ENCODE results near the gene YEATS4. TPM values are rescaled to one million over a fixed set of nuclear protein-coding genes. Genes with fewer than 3 reads are reported as not detected.

YEATS4 gene
- polyA plus RNA-seq, 4 donors, result 12.5 to 23.6 (median 19.3) TPM

- Histone ChIP-seq H3K27me3 (ENCODE audit: control insufficient read depth in 3 of 3, insufficient read depth in 3 of 3, low read length in 3 of 3) (no peaks in the 10 kb centered on the region), H3K36me3 (ENCODE audit: control insufficient read depth in 3 of 3, insufficient read depth in 2 of 3, low read depth in 1 of 3, low read length in 3 of 3) (no peaks in the 10 kb centered on the region), H3K9me3 (ENCODE audit: control insufficient read depth in 2 of 2, insufficient read depth in 1 of 2, low read depth in 1 of 2, low read length in 1 of 2) (no peaks in the 10 kb centered on the region), H3K4me1 (ENCODE audit: control insufficient read depth in 3 of 3, insufficient read depth in 2 of 3, low read depth in 1 of 3, low read length in 2 of 3) (no peaks in the 10 kb centered on the region), H3K4me3 (ENCODE audit: low read depth in 1 of 3, low read length in 3 of 3) (no peak overlapping the region), H3K27ac (ENCODE audit: low read depth in 1 of 3, low read length in 2 of 3) (no peak overlapping the region)
- DNase-seq (no peak), FAIRE-seq (no peak)
- WGBS, 3 donors, result 78 to 80% (median 80%) methylated on average over 5 of the region's 5 CpGs
These were observed 63.7 kb downstream of the YEATS4 start for GRCh38 chr12:69423037-69423905.

- FAIRE-seq (no peak), DNase-seq (no peak)
- H3K9me3 ChIP-seq (ENCODE audit: control insufficient read depth in 2 of 2, insufficient read depth in 1 of 2, low read depth in 1 of 2, low read length in 1 of 2), result no peaks in the 10 kb centered on the region
- H3K4me3 ChIP-seq (ENCODE audit: low read depth in 1 of 3, low read length in 3 of 3), result no peak overlapping the region
- 83 to 89% (median 86%) methylated on average over 3 of the region's 3 CpGs for WGBS, 3 donors
- H3K27ac ChIP-seq (ENCODE audit: low read depth in 1 of 3, low read length in 2 of 3), result no peak overlapping the region
- no peaks in the 10 kb centered on the region for H3K27me3 ChIP-seq (ENCODE audit: control insufficient read depth in 3 of 3, insufficient read depth in 3 of 3, low read length in 3 of 3)
- no peaks in the 10 kb centered on the region for H3K4me1 ChIP-seq (ENCODE audit: control insufficient read depth in 3 of 3, insufficient read depth in 2 of 3, low read depth in 1 of 3, low read length in 2 of 3)
- H3K36me3 ChIP-seq (ENCODE audit: control insufficient read depth in 3 of 3, insufficient read depth in 2 of 3, low read depth in 1 of 3, low read length in 3 of 3), result no peaks in the 10 kb centered on the region
These were observed 65.9 kb downstream of the YEATS4 start for GRCh38 chr12:69425417-69425816.

GRCh38 chr12:69428351-69429073 lies 69.0 kb downstream of the YEATS4 start:
- no peak overlapping the region for H3K27ac ChIP-seq (ENCODE audit: low read depth in 1 of 3, low read length in 2 of 3)
- DNase-seq, result no peak
- H3K4me1 ChIP-seq (ENCODE audit: control insufficient read depth in 3 of 3, insufficient read depth in 2 of 3, low read depth in 1 of 3, low read length in 2 of 3), result no peaks in the 10 kb centered on the region
- no peaks in the 10 kb centered on the region for H3K27me3 ChIP-seq (ENCODE audit: control insufficient read depth in 3 of 3, insufficient read depth in 3 of 3, low read length in 3 of 3)
- H3K36me3 ChIP-seq (ENCODE audit: control insufficient read depth in 3 of 3, insufficient read depth in 2 of 3, low read depth in 1 of 3, low read length in 3 of 3), result no peaks in the 10 kb centered on the region
- FAIRE-seq, result no peak
- 89 to 90% (median 89%) methylated on average over 7 of the region's 7 CpGs for WGBS, 3 donors
- no peak overlapping the region for H3K4me3 ChIP-seq (ENCODE audit: low read depth in 1 of 3, low read length in 3 of 3)
- H3K9me3 ChIP-seq (ENCODE audit: control insufficient read depth in 2 of 2, insufficient read depth in 1 of 2, low read depth in 1 of 2, low read length in 1 of 2), result no peaks in the 10 kb centered on the region

GRCh38 chr12:69430942-69431590 lies 71.5 kb downstream of the YEATS4 start:
- FAIRE-seq (no peak), DNase-seq (no peak)
- no peak overlapping the region for H3K4me3 ChIP-seq (ENCODE audit: low read depth in 1 of 3, low read length in 3 of 3)
- H3K27ac ChIP-seq (ENCODE audit: low read depth in 1 of 3, low read length in 2 of 3), result peak overlapping the region in 1 of 3 donors; percentile 73
- no peaks in the 10 kb centered on the region for H3K4me1 ChIP-seq (ENCODE audit: control insufficient read depth in 3 of 3, insufficient read depth in 2 of 3, low read depth in 1 of 3, low read length in 2 of 3)
- H3K36me3 ChIP-seq (ENCODE audit: control insufficient read depth in 3 of 3, insufficient read depth in 2 of 3, low read depth in 1 of 3, low read length in 3 of 3), result no peaks in the 10 kb centered on the region
- H3K9me3 ChIP-seq (ENCODE audit: control insufficient read depth in 2 of 2, insufficient read depth in 1 of 2, low read depth in 1 of 2, low read length in 1 of 2), result no peaks in the 10 kb centered on the region
- no peaks in the 10 kb centered on the region for H3K27me3 ChIP-seq (ENCODE audit: control insufficient read depth in 3 of 3, insufficient read depth in 3 of 3, low read length in 3 of 3)
- WGBS, 3 donors, result 76 to 81% (median 78%) methylated on average over 8 of the region's 8 CpGs

GRCh38 chr12:69431591-69432222 lies 72.2 kb downstream of the YEATS4 start:
- H3K36me3 ChIP-seq (ENCODE audit: control insufficient read depth in 3 of 3, insufficient read depth in 2 of 3, low read depth in 1 of 3, low read length in 3 of 3), result no peaks in the 10 kb centered on the region
- no peak overlapping the region for H3K4me3 ChIP-seq (ENCODE audit: low read depth in 1 of 3, low read length in 3 of 3)
- peak overlapping the region in 1 of 3 donors; percentile 24 for H3K27ac ChIP-seq (ENCODE audit: low read depth in 1 of 3, low read length in 2 of 3)
- WGBS, 3 donors, result 63 to 77% (median 75%) methylated on average over 8 of the region's 8 CpGs
- no peaks in the 10 kb centered on the region for H3K4me1 ChIP-seq (ENCODE audit: control insufficient read depth in 3 of 3, insufficient read depth in 2 of 3, low read depth in 1 of 3, low read length in 2 of 3)
- no peak for FAIRE-seq
- no peaks in the 10 kb centered on the region for H3K27me3 ChIP-seq (ENCODE audit: control insufficient read depth in 3 of 3, insufficient read depth in 3 of 3, low read length in 3 of 3)
- H3K9me3 ChIP-seq (ENCODE audit: control insufficient read depth in 2 of 2, insufficient read depth in 1 of 2, low read depth in 1 of 2, low read length in 1 of 2), result no peaks in the 10 kb centered on the region
- DNase-seq, result no peak

GRCh38 chr12:69433653-69434052 lies 74.1 kb downstream of the YEATS4 start:
- H3K4me3 ChIP-seq (ENCODE audit: low read depth in 1 of 3, low read length in 3 of 3), result no peak overlapping the region
- no peaks in the 10 kb centered on the region for H3K36me3 ChIP-seq (ENCODE audit: control insufficient read depth in 3 of 3, insufficient read depth in 2 of 3, low read depth in 1 of 3, low read length in 3 of 3)
- no peaks in the 10 kb centered on the region for H3K9me3 ChIP-seq (ENCODE audit: control insufficient read depth in 2 of 2, insufficient read depth in 1 of 2, low read depth in 1 of 2, low read length in 1 of 2)
- no peak overlapping the region for H3K27ac ChIP-seq (ENCODE audit: low read depth in 1 of 3, low read length in 2 of 3)
- H3K27me3 ChIP-seq (ENCODE audit: control insufficient read depth in 3 of 3, insufficient read depth in 3 of 3, low read length in 3 of 3), result no peaks in the 10 kb centered on the region
- FAIRE-seq (no peak), DNase-seq (no peak)
- 95 to 99% (median 98%) methylated on average over 3 of the region's 3 CpGs for WGBS, 3 donors
- H3K4me1 ChIP-seq (ENCODE audit: control insufficient read depth in 3 of 3, insufficient read depth in 2 of 3, low read depth in 1 of 3, low read length in 2 of 3), result no peaks in the 10 kb centered on the region

GRCh38 chr12:69435644-69436043 lies 76.1 kb downstream of the YEATS4 start:
- DNase-seq (no peak), FAIRE-seq (no peak)
- no peaks in the 10 kb centered on the region for H3K9me3 ChIP-seq (ENCODE audit: control insufficient read depth in 2 of 2, insufficient read depth in 1 of 2, low read depth in 1 of 2, low read length in 1 of 2)
- 52 to 82% (median 70%) methylated on average over 1 of the region's 1 CpG for WGBS, 3 donors
- H3K4me3 ChIP-seq (ENCODE audit: low read depth in 1 of 3, low read length in 3 of 3), result no peak overlapping the region
- no peaks in the 10 kb centered on the region for H3K4me1 ChIP-seq (ENCODE audit: control insufficient read depth in 3 of 3, insufficient read depth in 2 of 3, low read depth in 1 of 3, low read length in 2 of 3)
- no peaks in the 10 kb centered on the region for H3K36me3 ChIP-seq (ENCODE audit: control insufficient read depth in 3 of 3, insufficient read depth in 2 of 3, low read depth in 1 of 3, low read length in 3 of 3)
- no peaks in the 10 kb centered on the region for H3K27me3 ChIP-seq (ENCODE audit: control insufficient read depth in 3 of 3, insufficient read depth in 3 of 3, low read length in 3 of 3)
- H3K27ac ChIP-seq (ENCODE audit: low read depth in 1 of 3, low read length in 2 of 3), result no peak overlapping the region

- Histone ChIP-seq H3K4me1 (ENCODE audit: control insufficient read depth in 3 of 3, insufficient read depth in 2 of 3, low read depth in 1 of 3, low read length in 2 of 3) (no peaks in the 10 kb centered on the region), H3K9me3 (ENCODE audit: control insufficient read depth in 2 of 2, insufficient read depth in 1 of 2, low read depth in 1 of 2, low read length in 1 of 2) (no peaks in the 10 kb centered on the region), H3K27me3 (ENCODE audit: control insufficient read depth in 3 of 3, insufficient read depth in 3 of 3, low read length in 3 of 3) (no peaks in the 10 kb centered on the region), H3K27ac (ENCODE audit: low read depth in 1 of 3, low read length in 2 of 3) (no peak overlapping the region), H3K4me3 (ENCODE audit: low read depth in 1 of 3, low read length in 3 of 3) (no peak overlapping the region), H3K36me3 (ENCODE audit: control insufficient read depth in 3 of 3, insufficient read depth in 2 of 3, low read depth in 1 of 3, low read length in 3 of 3) (no peaks in the 10 kb centered on the region)
- 76 to 91% (median 87%) methylated on average over 2 of the region's 2 CpGs for WGBS, 3 donors
- DNase-seq (no peak), FAIRE-seq (no peak)
These were observed 77.5 kb downstream of the YEATS4 start for GRCh38 chr12:69437073-69437472.

All from small intestine (tissue), 7 donors.